Measurements from ENCODE around the gene IL17B. TPM values are rescaled to one million over a fixed set of nuclear protein-coding genes. Genes with fewer than 3 reads are reported as not detected.

IL17B gene
- total RNA-seq, 2 donors from 2014 or later: 0.83 to 2.9 TPM

DNA sequence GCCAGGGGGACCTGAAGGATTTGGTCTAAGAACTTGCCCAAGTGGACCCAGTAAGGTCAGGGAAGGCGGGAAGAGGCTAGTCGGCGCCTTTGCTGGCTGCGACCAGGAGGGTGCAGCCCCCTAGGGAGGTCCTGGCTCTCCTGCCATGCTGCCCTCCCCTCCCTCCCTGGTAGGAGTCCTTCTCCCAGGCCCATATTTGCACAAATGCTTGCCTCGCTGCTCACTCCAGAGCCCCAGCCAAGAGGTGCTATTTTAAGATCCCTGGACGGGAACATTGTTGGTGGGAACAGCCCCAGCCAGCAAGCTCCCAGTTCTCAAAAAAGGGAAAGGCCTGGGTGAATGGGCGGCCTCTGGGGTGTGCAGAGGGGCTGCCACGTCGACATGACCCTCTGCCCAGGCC lies 4.3 kb upstream of the IL17B start:
- Histone ChIP-seq H3K27me3 (no peaks in the 10 kb centered on the region), H3K9me3 (no peaks in the 10 kb centered on the region), H3K27ac (peak overlapping the region; percentile 89 to 93), H3K36me3 (no peaks in the 10 kb centered on the region), H3K4me1 (peaks cover 0 to 88% of the 10 kb centered on the region in 2 donors), H3K4me3 (no peak overlapping the region)
- TF ChIP-seq, protein P1, sequence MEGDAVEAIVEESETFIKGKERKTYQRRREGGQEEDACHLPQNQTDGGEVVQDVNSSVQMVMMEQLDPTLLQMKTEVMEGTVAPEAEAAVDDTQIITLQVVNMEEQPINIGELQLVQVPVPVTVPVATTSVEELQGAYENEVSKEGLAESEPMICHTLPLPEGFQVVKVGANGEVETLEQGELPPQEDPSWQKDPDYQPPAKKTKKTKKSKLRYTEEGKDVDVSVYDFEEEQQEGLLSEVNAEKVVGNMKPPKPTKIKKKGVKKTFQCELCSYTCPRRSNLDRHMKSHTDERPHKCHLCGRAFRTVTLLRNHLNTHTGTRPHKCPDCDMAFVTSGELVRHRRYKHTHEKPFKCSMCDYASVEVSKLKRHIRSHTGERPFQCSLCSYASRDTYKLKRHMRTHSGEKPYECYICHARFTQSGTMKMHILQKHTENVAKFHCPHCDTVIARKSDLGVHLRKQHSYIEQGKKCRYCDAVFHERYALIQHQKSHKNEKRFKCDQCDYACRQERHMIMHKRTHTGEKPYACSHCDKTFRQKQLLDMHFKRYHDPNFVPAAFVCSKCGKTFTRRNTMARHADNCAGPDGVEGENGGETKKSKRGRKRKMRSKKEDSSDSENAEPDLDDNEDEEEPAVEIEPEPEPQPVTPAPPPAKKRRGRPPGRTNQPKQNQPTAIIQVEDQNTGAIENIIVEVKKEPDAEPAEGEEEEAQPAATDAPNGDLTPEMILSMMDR (IDR thresholded peaks at IDR 0.05): no peak
- DNase-seq (ENCODE audit: low spot score): peak; percentile 66

- DNase-seq (ENCODE audit: low spot score): no peak
- Histone ChIP-seq H3K36me3 (no peaks in the 10 kb centered on the region), H3K4me3 (no peak overlapping the region), H3K27ac (peak overlapping the region; percentile 89 to 93), H3K4me1 (peaks cover 0 to 81% of the 10 kb centered on the region in 2 donors), H3K27me3 (no peaks in the 10 kb centered on the region), H3K9me3 (no peaks in the 10 kb centered on the region)
- TF ChIP-seq, protein P1 (IDR thresholded peaks at IDR 0.05): no peak
Measured at GRCh38 chr5:149382517-149383220, 3.6 kb upstream of the IL17B start.

GRCh38 chr5:149381986-149382338 lies 2.9 kb upstream of the IL17B start:
- TF ChIP-seq, protein P1 (IDR thresholded peaks at IDR 0.05): peak; percentile 88 to 98
- H3K4me1 ChIP-seq: peaks cover 0 to 73% of the 10 kb centered on the region in 2 donors
- H3K36me3 ChIP-seq: no peaks in the 10 kb centered on the region
- H3K4me3 ChIP-seq: no peak overlapping the region
- peak; percentile 86 for DNase-seq (ENCODE audit: low spot score)
- H3K27me3 ChIP-seq: no peaks in the 10 kb centered on the region
- H3K27ac ChIP-seq: peak overlapping the region; percentile 89 to 93
- H3K9me3 ChIP-seq: no peaks in the 10 kb centered on the region

- peak overlapping the region; percentile 89 to 93 for H3K27ac ChIP-seq
- no peaks in the 10 kb centered on the region for H3K27me3 ChIP-seq
- no peaks in the 10 kb centered on the region for H3K36me3 ChIP-seq
- no peaks in the 10 kb centered on the region for H3K9me3 ChIP-seq
- TF ChIP-seq, protein P1 (IDR thresholded peaks at IDR 0.05): no peak
- H3K4me3 ChIP-seq: no peak overlapping the region
- no peak for DNase-seq (ENCODE audit: low spot score)
- H3K4me1 ChIP-seq: peaks cover 0 to 68% of the 10 kb centered on the region in 2 donors
Measured at GRCh38 chr5:149381261-149381985, 2.3 kb upstream of the IL17B start.

GRCh38 chr5:149380466-149381121 lies 1.5 kb upstream of the IL17B start:
- H3K4me1 ChIP-seq: peaks cover 0 to 60% of the 10 kb centered on the region in 2 donors
- H3K27ac ChIP-seq: peak overlapping the region; percentile 89 to 93
- no peaks in the 10 kb centered on the region for H3K9me3 ChIP-seq
- no peaks in the 10 kb centered on the region for H3K27me3 ChIP-seq
- no peaks in the 10 kb centered on the region for H3K36me3 ChIP-seq
- H3K4me3 ChIP-seq: no peak overlapping the region
- peak; percentile 72 for DNase-seq (ENCODE audit: low spot score)
- TF ChIP-seq, protein P1 (IDR thresholded peaks at IDR 0.05): no peak

All from right atrium auricular region (tissue), 2 donors.